SH-SY5Y (cell line): ENCODE measurements around the gene C2orf42.

Experiments
- GATA2 ChIP-seq: IDR thresholded peaks from 2 replicates; pipeline ENCODE4 v1.6.1; 2011; ENCODE audit warnings: mild to moderate bottlenecking, low read depth, low read length
- GATA3 ChIP-seq: IDR thresholded peaks from 2 replicates; pipeline ENCODE4 v1.6.1; 2011; ENCODE audit warnings: low read depth, mild to moderate bottlenecking, low read length, moderate library complexity

Gene C2orf42

DNA sequence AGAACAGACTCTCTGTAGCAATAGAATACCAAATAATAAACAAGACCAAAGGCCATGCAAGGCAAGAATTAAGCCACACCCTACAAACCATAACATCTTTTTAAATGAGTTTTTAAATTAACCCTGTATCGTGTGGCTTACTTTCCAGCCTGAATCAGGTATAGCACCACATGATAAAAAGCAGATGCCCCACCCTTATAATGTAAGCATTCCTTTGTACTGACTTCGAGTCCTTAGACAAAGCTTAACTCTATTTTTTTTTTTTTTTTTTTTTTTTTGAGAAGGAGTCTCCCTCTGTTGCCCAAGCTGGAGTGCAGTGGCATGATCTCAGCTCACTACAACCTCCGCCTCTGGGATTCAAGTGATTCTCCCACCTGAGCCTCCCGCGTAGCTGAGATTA, 1.7 kb upstream of the C2orf42 start:
- TF ChIP-seq GATA2 (no peak), GATA3 (no peak)

DNA sequence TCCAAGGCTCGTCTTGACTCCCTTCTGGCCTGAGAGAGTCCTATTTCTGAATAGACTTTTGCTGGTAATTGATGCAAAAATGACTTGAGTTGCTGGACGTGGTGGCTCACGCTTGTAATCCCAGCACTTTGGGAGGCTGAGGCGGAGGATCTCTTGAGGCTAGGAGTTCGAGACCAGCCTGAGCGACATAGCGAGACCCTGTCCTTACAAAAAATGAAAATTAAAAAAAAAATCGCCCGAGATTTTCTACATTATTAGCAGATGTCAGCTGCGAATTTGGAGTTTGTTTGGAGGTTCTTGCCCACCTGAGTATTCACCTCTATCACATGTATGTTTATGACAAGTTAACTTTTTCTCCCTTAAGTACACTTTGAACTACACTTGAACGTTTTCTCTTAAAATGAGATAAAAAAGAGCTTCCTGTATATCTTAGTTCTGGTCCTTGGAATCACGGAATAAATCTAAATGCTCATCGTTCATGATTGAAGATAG, 471 bp upstream of the C2orf42 start:
- TF ChIP-seq GATA2 (no peak), GATA3 (no peak)

DNA sequence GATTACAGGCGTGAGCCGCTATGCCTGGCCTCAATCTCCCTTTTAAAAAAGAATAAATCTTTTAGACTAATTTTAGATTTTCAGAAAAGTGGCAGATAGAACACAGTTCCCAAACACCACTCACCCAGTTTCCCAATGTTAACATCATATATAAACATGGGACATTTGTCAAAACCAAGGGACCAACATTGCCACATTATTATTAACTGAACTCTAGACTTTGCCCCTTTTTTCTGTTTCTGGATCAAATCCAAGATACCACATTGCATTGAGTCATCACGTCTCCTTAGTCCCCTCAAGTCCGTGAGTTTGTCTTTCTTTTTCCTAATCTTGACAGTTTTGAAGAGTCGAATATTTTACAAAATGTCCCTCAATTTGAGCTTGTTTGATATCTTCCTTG, 2.4 kb downstream of the C2orf42 start:
- no peak for TF ChIP-seq GATA3
- TF ChIP-seq GATA2 = no peak

DNA sequence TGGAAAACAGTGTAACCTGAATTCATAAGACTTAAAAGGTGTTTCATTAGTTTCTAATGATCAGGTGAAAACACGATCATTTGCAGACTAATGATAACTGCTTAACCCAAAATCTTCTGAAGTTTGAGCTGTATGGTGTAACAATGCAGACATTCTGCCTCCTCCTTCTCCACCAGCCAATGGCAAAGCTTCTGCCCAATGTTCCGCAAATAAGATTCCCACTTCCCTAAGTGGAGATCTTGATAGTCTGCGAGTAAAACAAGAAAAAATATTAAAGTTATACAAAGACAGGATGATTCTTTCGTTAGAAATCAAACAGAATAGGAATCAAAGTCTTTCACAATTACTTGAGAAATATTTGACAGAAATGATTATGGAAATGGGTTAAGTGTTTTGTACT, 8.1 kb downstream of the C2orf42 start:
- TF ChIP-seq GATA2 (no peak), GATA3 (no peak)

DNA sequence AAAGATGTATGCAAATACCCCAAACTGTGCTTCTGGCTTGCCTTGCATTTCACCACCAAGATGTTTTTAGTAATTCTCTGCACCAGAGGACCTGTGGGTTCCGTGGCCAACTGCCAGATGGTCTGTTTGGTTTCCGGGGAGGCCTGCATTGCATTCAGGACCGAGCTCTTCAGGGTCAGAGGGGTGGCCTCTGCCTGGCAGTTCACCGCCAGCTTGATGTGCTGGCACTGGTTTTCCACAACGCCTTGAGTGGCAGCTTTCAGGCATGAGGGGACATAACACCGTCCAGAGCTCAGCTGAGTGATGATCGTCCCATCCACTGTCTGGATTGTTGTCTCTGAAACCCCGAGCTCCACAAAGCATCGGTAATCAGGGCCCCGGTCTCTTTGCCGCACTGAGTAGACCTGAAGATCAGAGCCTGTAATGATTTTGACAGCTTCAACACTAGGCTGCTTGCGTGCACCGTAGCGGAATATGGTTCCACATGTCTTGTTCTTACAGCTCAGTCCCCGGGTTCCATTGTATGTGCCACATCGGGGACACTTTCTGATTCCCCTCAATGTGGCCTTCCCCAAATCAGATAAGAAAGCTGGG, 9.4 kb downstream of the C2orf42 start:
- TF ChIP-seq GATA3 = no peak
- TF ChIP-seq GATA2 = no peak

DNA sequence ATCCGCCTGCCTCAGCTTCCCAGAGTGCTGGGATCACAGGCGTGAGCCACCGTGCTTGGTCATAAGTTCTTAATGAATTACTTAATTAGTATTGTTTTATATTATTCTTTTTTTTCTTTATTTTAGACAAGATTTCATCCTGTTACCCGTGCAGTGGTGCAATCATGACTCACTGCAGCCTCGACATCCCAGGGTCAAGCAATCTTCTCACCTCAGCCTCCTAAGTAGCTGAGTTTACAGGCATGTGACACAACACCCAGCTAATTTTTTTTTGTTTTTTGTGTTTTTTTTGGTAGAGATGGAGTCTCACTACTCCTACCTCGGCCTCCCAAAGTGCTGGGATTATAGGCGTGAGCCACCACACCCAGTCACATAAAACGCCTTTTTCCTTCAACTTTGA, 17.3 kb downstream of the C2orf42 start:
- TF ChIP-seq GATA2 = no peak
- TF ChIP-seq GATA3 = no peak

DNA sequence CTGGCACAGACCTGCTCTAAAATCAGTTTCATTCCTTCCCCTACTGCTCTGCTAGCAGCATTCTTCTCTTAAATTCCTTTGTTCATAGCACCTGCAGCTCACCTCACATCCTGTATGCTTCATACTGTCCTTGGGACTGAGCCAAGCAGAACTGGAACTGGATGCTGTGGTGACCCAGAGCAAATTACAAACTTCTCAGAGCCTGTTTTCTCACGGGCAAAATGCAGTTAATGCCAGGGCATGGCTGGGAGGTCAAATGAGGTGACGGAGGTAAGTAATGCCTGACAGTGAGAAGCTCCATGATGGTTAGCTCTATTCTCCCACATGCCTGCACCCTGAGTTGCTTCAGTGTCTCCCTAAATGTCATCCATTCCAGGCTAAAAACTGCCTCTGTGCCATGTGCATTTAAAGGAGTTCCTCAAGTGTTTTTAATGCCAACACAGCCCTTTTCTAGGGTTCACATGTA, 29.7 kb downstream of the C2orf42 start:
- no peak for TF ChIP-seq GATA3
- no peak for TF ChIP-seq GATA2

DNA sequence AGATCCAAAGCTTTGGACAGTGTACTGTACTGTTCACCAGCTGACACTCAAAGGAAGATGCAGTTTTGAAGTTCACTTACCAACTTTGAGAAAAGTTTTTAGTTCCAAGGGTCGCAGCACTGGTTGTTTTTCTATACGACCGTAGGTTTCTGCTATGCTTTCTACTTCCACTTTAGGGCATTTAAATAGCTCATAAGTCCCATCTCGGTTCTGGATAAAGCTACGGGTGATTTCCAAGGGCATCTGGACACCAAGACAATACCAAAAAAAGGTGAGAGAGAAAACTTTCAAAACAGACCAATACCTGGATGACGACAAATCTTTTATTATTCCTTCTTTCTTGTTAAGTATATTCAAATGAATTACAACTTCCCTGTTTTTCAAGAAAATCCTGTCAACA, 30.3 kb downstream of the C2orf42 start:
- TF ChIP-seq GATA3 (no peak), GATA2 (no peak)

DNA sequence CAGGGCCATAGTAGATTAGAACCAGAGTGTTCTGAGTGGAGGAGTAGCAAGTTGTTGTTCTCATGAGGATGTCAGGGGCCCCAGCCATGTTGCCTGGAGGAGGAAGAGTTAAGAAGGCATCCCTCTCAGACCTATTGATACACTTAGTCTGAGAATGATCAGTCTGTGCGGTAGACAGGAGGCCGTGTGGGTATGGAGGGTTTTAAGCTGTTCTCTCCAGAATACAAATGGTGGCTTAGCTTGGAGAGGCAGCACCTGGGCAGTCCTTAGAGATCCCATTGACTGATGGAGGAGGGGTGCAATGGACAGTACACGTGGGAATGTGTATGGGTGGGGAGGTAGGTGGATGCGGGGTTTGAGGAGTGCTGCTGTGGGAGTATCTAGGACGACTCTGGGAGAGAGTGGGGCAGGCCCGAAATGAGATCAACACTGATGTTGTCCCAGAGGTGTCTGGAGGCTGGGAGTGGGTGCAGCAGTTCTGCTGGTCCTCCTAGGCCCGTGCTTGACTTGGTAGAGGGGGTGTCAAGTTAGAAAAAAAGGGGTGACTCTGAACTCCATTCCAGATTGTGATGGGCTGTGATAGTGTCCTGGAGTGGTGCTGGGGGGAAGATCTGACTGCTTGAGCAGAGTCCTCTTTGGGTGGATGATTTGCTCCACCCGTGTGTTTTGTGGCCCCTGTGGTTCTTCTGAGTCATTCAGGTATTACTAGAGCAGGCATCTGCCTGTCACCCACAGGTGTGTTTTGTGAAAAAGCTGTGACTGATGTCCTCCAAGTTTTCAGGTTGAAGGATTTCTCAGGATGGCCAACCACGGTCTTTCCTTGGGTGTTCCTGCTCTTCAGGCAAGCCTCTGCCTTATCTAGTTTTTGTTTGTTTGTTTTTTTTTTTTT, 44.7 kb downstream of the C2orf42 start:
- TF ChIP-seq GATA3 (no peak), GATA2 (no peak)

DNA sequence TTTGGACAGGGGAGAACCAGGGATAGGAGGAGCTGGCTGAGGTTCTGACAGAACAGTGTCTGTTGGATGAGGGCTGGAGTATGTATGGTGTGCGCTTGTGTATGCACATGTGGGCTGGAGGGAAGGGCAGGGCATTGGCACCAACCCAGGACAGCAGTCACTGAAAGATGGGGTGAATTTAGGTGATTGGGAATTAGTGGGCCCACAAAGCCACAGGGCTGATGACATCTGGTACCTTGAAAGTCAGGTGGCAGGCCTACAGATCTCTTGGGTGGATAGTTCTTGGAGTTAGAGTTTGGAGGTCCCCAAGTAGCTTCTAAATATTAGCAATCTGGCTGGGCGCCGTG, 45.7 kb downstream of the C2orf42 start:
- TF ChIP-seq GATA3 (no peak), GATA2 (no peak)

DNA sequence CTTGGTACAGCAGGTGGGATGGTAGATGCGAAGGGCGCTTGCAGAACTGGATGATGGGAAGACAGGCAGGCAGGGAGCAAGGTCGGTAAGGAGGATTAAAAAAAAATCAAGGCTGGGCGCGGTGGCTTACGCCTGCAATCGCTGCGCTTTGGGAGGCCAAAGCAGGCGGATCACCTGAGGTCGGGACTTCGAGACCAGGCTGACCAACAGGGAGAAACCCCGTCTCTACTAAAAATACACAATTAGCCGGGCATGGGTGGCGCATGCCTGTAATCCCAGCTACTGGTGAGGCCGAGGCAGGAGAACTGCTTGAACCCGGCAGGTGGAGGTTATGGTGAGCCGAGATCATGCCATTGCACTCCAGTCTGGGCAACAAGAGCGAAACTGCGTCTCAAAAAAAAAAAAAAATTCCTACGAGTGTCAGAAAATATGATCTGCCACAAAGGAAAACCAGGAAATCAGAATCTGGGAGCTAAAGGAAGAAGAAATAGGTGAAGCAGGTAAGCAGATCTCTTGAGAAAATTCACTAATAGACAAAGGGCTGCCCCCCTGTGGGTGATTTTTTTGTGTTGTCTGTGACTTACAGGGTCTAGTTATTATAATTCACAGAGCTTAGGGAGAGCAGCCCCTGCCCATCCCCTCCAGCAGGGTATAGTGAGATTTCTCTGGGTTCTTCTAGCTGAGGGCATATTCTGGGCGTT, 46.2 kb downstream of the C2orf42 start:
- TF ChIP-seq GATA2 (no peak), GATA3 (no peak)

DNA sequence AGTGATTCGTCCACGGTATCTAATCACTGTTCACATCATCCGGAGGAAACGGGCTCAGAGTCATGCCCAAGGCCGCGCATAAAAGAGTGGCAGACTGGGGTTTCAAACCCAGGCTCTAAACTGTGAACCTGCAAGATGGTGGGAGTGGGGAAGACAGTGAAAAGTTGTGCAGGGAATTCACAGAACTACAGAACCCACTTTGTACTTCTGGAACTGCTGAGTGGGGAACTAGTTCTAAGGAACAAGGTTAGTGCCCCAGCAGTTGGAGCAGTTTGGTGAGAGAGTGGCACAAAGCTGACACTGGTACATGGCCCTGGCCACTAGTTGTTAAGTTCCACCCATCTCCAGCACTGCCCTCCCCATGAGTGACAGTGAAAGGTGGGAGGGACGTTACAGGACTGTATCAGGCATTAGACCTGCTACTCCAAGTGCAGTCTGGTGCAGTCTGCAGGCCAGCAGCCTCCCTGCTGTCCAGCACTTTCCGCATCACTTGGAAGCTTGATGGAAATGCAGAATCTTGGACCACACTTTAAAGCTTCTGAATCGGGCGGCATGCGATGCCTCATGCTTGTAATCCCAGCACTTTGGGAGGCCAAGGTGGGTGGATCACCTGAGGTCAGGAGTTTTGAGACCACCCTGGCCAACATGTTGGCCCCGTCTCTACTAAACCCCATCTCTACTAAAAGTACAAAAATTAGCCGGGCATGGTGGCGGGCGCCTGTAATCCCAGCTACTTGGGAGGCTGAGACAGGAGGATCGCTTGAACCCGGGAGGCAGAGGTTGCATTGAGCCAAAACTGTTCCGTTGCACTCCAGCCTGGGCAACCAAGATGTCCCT, 47.3 kb downstream of the C2orf42 start:
- TF ChIP-seq GATA3 (no peak), GATA2 (peak; percentile 18; the same call in 1 of the 2 replicates)

DNA sequence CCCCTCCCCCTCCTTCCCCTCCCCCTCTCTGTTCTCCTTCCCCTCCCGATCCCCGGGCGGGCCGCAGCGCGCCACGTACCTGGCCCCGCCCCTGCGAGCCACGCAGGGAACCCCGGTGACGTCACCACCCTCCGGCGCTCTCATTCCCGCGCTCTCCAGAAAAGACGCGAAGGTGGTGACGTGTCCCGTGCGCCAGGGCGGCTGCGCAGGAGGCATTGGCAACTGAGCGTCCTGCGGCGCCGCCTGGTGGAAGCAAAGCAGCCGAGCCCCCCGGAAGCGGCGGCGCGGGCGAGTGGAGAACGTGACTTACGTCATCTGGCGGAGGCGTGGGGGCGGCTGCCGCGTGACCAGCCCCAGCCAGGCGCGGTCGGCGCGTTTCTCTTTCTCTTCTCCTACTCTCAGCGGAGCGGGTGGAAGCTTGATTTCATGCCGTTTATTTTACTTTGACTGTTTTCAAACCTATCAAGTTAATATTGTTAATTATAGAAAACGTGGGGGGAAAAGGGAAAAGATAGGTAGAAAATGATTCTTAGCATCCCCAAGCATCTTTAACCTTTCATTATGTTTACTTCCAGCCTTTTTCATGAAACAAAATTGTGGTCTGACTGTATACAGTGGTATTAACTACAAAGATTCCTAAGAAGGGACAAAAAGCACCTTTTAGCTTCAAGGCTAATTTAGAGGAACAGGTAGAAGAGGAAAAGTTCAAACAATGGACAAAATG, 48.1 kb downstream of the C2orf42 start:
- no peak for TF ChIP-seq GATA3
- no peak; the same call in 1 of the 2 replicates for TF ChIP-seq GATA2
